HUES6 (cell line): Measurements from ENCODE around the gene MYO9A.
"Not testable (repeated sequence)": the region's sequence is repeated elsewhere in the genome, so short reads cannot be mapped to it uniquely, and the experiment has no call there.

Source experiments
- H3K27ac ChIP-seq: 2 replicates; pipeline ENCODE4 v1.7.0; 2013; ENCODE audit warnings: low read depth, mild to moderate bottlenecking, low read length, inconsistent platforms
- H3K27me3 ChIP-seq: 2 replicates; pipeline ENCODE4 v1.6.1; 2013; ENCODE audit warnings: low read length; ENCODE audit not compliant: control insufficient read depth, insufficient read depth
- H3K36me3 ChIP-seq: 2 replicates; pipeline ENCODE4 v1.6.1; 2013; ENCODE audit warnings: low read length; ENCODE audit not compliant: control insufficient read depth, insufficient read depth
- H3K4me1 ChIP-seq: 2 replicates; pipeline ENCODE4 v1.6.1; 2013; ENCODE audit warnings: low read length; ENCODE audit not compliant: control insufficient read depth, insufficient read depth
- H3K4me3 ChIP-seq: 2 replicates; pipeline ENCODE4 v1.5.1; 2013; ENCODE audit warnings: low read depth, low read length
- H3K9ac ChIP-seq: one replicate; pipeline ENCODE4 v1.6.1; 2013; ENCODE audit warnings: mild to moderate bottlenecking, low read length
- H3K9me3 ChIP-seq: 2 replicates; pipeline ENCODE4 v1.6.1; 2013; ENCODE audit warnings: low read depth, low read length; ENCODE audit not compliant: control insufficient read depth, insufficient read depth

The MYO9A gene

DNA sequence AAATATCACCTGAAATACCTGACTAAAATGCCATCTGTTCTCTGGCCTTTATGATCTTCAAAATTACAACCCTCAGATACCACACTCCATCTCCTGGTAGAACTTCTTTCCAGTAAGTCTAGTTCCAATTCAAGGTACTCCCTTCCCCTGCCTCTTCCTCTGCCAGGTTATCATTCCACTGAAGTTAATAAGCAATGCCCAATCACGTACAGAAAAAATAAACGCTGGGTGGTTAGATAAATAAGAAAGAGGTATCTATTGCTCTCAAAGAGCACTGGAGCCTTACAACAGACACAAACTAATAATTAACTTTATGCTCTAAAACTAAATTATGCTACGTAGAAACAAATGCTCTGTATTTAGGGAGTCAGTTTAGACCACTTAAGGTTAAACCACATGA lies 112.5 kb downstream of the MYO9A start:
- Histone ChIP-seq H3K36me3 (0 out of 2 replicates have a peak, but pooled peaks cover 5% of the 10 kb centered on the region), H3K27me3 (no peaks in the 10 kb centered on the region), H3K4me3 (no peak overlapping the region), H3K9me3 (no peaks in the 10 kb centered on the region), H3K4me1 (no peaks in the 10 kb centered on the region), H3K27ac (no peak overlapping the region), H3K9ac (no peak overlapping the region)

DNA sequence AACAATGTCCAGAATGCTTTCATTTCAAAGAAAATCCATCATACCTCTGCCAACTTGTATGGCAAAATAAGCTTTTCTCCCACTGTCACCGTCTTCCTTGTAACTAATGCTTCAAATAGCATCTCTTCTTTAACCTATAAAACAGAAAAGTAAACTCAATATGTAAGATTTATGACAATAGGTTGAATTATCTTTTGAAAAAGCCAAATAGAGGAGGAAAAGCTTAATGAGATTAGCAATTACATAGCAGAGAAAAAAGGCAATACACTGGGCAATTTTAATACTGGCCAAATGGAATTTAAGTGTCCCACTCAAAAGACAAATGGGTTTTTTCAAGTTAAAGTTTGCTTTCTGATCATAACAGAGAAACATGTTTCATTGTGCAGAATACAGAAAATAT lies 118.1 kb downstream of the MYO9A start:
- H3K27ac ChIP-seq = no peak overlapping the region
- no peaks in the 10 kb centered on the region for H3K4me1 ChIP-seq
- H3K36me3 ChIP-seq = no peaks in the 10 kb centered on the region
- H3K4me3 ChIP-seq = no peak overlapping the region
- H3K9ac ChIP-seq = no peak overlapping the region
- H3K9me3 ChIP-seq = no peaks in the 10 kb centered on the region
- H3K27me3 ChIP-seq = no peaks in the 10 kb centered on the region

DNA sequence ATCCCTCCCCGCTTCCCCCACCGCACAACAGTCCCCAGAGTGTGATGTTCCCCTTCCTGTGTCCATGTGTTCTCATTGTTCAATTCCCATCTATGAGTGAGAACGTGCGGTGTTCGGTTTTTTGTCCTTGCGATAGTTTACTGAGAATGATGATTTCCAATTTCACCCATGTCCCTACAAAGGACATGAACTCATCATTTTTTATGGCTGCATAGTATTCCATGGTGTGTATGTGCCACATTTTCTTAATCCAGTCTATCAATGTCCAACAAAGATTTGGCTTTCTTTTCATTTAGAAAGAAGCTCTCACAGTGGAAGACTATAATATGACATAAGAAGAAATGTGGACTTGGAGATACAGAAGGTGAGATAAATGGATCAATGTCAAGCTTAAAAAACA lies 119.2 kb downstream of the MYO9A start:
- not testable (repeated sequence) for H3K36me3 ChIP-seq, H3K9ac ChIP-seq, H3K4me3 ChIP-seq, H3K27me3 ChIP-seq, H3K4me1 ChIP-seq, H3K27ac ChIP-seq, H3K9me3 ChIP-seq

DNA sequence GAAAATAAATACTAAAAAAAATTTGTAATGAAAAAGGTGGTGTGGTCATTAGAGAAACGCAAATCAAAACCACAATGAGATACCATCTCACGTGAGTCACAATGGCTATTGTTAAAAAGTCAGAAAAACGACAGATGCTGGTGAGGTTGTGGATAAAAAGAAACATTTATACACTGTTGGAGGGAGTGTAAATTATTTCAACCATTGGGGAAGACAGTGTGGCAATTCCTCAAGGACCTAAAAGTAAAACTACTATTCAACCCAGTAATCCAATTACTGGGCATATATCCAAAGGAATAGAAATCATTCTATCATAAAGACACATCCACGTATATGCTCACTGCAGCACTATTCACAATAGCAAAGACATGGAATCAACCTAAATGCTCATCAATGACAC lies 120.3 kb downstream of the MYO9A start:
- Histone ChIP-seq H3K36me3 (no peaks in the 10 kb centered on the region), H3K4me1 (no peaks in the 10 kb centered on the region), H3K9ac (no peak overlapping the region), H3K27ac (no peak overlapping the region), H3K4me3 (no peak overlapping the region), H3K9me3 (no peaks in the 10 kb centered on the region), H3K27me3 (no peaks in the 10 kb centered on the region)

DNA sequence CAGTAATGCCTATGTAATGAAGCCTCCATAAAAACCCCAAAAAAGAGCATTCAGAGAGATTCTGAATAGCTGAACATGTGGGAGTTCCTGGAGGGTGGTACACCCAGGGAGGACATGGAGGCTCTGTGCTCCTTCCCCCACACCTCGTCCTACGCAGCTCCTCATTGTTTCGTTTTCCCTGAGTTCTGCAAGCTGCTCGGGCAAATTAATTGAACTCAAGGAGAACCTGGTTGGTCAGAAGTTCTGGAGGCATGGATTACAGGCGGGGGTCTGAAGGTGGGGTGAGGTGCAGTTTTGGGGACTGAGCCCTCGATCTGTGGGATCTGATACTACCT lies 142.2 kb downstream of the MYO9A start:
- Histone ChIP-seq H3K9ac (no peak overlapping the region), H3K4me1 (no peaks in the 10 kb centered on the region), H3K9me3 (no peaks in the 10 kb centered on the region), H3K36me3 (no peaks in the 10 kb centered on the region), H3K27me3 (no peaks in the 10 kb centered on the region), H3K27ac (no peak overlapping the region), H3K4me3 (no peak overlapping the region)

DNA sequence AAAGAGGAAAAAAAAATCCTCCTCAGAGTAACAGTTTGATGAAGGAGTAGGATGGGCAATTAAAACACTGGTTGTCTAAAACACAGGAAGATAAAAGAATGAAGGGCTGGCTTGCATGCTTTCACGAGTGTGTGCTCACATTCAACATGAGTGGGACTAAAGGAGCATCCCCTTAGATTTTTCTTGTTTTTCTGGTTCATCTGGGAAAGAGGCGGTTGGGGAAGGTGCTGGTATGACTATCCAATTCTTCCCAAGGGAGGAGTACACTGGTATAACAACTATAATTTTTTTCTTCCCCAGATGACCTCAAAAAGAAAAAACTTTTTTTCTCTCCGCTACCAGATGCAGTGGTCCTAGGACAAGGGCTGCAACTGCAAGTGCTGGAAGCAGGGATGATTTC lies 143.7 kb downstream of the MYO9A start:
- no peaks in the 10 kb centered on the region for H3K27me3 ChIP-seq
- H3K4me3 ChIP-seq = no peak overlapping the region
- H3K9ac ChIP-seq = no peak overlapping the region
- no peaks in the 10 kb centered on the region for H3K4me1 ChIP-seq
- H3K27ac ChIP-seq = no peak overlapping the region
- no peaks in the 10 kb centered on the region for H3K36me3 ChIP-seq
- H3K9me3 ChIP-seq = no peaks in the 10 kb centered on the region

DNA sequence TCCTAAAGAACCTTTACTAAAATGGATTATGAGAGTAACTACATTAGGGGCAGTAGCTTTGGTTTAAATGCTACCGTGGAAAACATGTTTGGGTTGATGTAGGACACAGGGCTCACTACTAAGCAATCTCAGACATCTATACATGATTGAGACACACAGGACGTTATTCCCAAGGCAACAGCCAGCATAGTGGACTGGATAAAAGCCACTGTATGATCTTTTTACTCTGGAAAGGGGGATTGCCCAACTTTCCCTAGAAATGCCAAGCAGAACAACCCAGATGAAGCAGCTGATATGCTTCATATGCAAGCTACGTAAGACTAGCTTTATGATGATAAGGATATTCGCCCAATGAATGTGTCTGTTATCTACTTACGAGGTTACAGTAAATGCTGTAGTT lies 144.6 kb downstream of the MYO9A start:
- Histone ChIP-seq H3K4me3 (no peak overlapping the region), H3K27me3 (no peaks in the 10 kb centered on the region), H3K36me3 (no peaks in the 10 kb centered on the region), H3K4me1 (no peaks in the 10 kb centered on the region), H3K27ac (no peak overlapping the region), H3K9ac (no peak overlapping the region), H3K9me3 (no peaks in the 10 kb centered on the region)

DNA sequence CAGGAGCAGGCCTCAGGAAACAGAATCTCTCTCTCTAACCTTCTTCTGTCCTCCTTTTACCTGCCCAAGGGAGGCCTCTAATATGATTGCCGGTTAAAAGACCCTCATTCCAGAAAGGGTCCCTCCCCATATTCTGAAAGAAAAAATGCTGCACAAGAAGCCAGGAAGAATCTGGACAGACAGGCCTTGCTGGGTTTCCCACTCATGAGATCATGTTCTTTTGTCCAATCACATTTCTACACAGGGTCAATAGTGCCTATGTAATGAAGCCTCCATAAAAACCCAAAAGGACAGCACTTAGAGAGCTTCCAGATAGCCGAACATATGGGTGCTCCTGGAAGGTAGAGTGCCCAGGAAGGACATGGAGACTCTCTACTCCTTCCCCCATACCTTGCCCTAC lies 146.0 kb downstream of the MYO9A start:
- no peaks in the 10 kb centered on the region for H3K36me3 ChIP-seq
- no peaks in the 10 kb centered on the region for H3K4me1 ChIP-seq
- no peaks in the 10 kb centered on the region for H3K27me3 ChIP-seq
- no peak overlapping the region for H3K4me3 ChIP-seq
- H3K27ac ChIP-seq = no peak overlapping the region
- H3K9me3 ChIP-seq = no peaks in the 10 kb centered on the region
- H3K9ac ChIP-seq = no peak overlapping the region

DNA sequence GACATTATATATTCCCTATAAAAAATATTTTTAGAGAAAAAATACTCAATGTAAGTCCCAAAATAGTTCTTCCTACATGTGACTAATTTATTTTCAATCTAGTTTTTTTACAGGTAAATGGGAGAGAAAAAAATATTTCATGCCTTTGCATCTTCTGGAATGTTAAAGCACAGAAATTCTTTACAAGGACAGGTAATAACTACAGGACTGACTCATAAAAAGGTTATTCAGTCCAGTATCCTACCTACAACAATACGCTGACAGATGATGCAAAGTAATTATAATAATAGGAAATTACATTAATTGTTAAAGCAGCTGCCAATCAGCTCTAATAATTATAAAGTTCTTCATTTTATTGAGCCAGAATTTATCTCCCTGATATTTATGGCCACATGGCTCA lies 147.5 kb downstream of the MYO9A start:
- no peaks in the 10 kb centered on the region for H3K4me1 ChIP-seq
- H3K36me3 ChIP-seq = no peaks in the 10 kb centered on the region

DNA sequence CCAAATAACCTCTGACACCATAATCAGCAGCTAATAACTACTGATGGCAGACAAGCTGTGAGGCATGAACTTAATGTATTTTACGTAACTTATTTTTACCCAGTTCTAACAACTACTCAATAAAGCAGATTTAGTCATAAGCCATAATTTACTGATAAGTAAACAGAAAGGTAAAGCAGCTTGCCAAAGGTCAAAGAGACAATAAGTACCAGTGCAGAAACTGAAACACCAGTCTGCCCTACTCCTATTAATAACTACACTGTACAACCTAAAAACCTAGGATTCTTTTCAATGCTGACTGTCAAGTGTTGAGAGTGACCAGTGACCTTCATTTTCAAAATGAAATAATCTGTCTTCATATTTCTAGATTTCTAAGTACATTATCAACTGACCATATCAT lies 155.4 kb downstream of the MYO9A start:
- H3K4me3 ChIP-seq = no peak overlapping the region
- H3K9ac ChIP-seq = no peak overlapping the region
- no peak overlapping the region for H3K27ac ChIP-seq
- H3K9me3 ChIP-seq = no peaks in the 10 kb centered on the region
- no peaks in the 10 kb centered on the region for H3K4me1 ChIP-seq
- no peaks in the 10 kb centered on the region for H3K36me3 ChIP-seq
- no peaks in the 10 kb centered on the region for H3K27me3 ChIP-seq

More for the DNA sequence above, 147.5 kb downstream of the MYO9A start:
- Histone ChIP-seq H3K9me3 (no peaks in the 10 kb centered on the region), H3K9ac (no peak overlapping the region), H3K27me3 (no peaks in the 10 kb centered on the region), H3K4me3 (no peak overlapping the region), H3K27ac (no peak overlapping the region)

DNA sequence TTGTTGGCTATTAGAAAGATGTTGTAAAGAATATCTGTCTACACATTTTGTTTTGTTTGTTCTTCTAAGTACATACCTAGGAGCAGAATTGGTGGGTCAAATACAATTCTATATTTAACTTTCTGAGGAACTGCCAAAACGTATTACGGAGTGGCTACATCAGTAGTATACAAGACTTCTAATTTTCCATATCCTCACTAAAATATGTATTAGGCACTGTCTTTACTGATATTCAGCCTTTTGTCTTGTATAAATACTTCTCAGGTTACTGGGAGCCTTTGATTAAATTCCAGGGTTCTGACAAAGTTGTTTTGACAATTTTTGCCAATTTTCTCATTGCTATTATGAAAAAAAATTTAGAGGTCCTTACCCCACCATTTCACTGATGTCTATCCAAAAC lies 160.9 kb downstream of the MYO9A start:
- Histone ChIP-seq H3K36me3 (no peaks in the 10 kb centered on the region), H3K9me3 (no peaks in the 10 kb centered on the region), H3K4me1 (no peaks in the 10 kb centered on the region), H3K27me3 (no peaks in the 10 kb centered on the region), H3K9ac (no peak overlapping the region), H3K27ac (no peak overlapping the region), H3K4me3 (no peak overlapping the region)

DNA sequence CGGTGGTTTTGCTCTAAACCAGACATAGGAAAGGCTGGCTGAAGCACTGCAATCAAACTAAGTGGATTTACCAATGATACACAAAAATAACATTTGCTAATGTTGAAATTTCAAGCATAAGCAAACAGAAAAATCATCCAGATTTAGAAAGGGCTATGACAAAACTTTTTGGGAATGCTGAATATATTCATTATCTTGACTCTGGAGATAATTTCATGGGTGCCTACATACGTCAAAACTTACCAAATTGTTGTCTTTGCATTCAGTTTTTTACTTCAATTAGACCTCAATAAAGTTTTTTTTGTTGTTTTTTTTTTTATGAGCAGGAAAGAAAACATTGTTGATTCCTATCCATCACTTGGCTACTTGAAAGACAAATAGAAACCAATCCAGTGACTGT lies 166.8 kb downstream of the MYO9A start:
- H3K9me3 ChIP-seq = no peaks in the 10 kb centered on the region
- no peaks in the 10 kb centered on the region for H3K36me3 ChIP-seq
- no peak overlapping the region for H3K4me3 ChIP-seq

More for the DNA sequence above, 166.8 kb downstream of the MYO9A start:
- Histone ChIP-seq H3K27ac (no peak overlapping the region), H3K9ac (no peak overlapping the region), H3K27me3 (no peaks in the 10 kb centered on the region), H3K4me1 (no peaks in the 10 kb centered on the region)
